Ectodermal cell (in vitro differentiated cells): Measurements from ENCODE around the gene KRTAP9-4.
"Not testable (repeated sequence)": the region's sequence is repeated elsewhere in the genome, so short reads cannot be mapped to it uniquely, and the experiment has no call there.

ENCODE experiments used
- H3K27ac ChIP-seq: 2 replicates; pipeline ENCODE4 v1.7.0; 2013; ENCODE audit warnings: mild to moderate bottlenecking, low read depth, low read length; ENCODE audit not compliant: insufficient read depth, poor library complexity, severe bottlenecking
- H3K27me3 ChIP-seq: 2 replicates; pipeline ENCODE4 v1.7.0; 2013; ENCODE audit warnings: mild to moderate bottlenecking, low read length; ENCODE audit not compliant: insufficient read depth, control insufficient read depth, poor library complexity, severe bottlenecking
- H3K36me3 ChIP-seq: one replicate; pipeline ENCODE4 v1.7.0; 2013; ENCODE audit warnings: low read length; ENCODE audit not compliant: control insufficient read depth, insufficient read depth
- H3K4me1 ChIP-seq: one replicate; pipeline ENCODE4 v1.7.0; 2013; ENCODE audit warnings: low read length; ENCODE audit not compliant: control insufficient read depth, insufficient read depth
- H3K4me3 ChIP-seq: 2 replicates; pipeline ENCODE4 v1.7.0; 2013; ENCODE audit warnings: low read depth, low read length, control low read depth; ENCODE audit not compliant: insufficient read depth
- H3K9me3 ChIP-seq: 2 replicates; pipeline ENCODE4 v1.7.0; 2013; ENCODE audit warnings: mild to moderate bottlenecking, low read length, moderate library complexity; ENCODE audit not compliant: control insufficient read depth
- WGBS, 2 experiments: methylation state at CpG; one replicate each; pipeline ENCODE4 v1.1.7; 2013; ENCODE audit warnings: missing lambda C conversion rate in 2 of 2; 5-methylcytosine and 5-hydroxymethylcytosine counted together

KRTAP9-4 gene

DNA sequence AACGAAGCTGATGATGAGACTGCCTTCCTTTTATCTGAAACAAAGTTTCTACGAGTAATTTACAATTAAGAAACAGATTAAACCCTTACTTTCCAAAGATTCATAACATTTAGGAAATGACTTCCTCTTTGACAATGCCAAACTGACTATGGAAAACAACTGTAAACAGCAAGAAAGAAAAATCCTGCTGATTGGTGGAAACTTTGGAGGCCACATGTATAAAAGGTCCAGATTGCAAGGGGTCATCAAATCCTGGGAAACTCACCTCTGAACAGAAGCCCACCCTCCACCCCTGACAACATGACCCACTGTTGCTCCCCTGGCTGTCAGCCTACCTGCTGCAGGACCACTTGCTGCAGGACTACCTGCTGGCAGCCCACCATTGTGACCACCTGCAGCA lies 15.6 kb downstream of the KRTAP9-4 start, which contains the start of gene KRTAP9-6:
Gene KRTAP9-6 (plus strand): TSS at position 301 of the 400 bp plus-strand sequence. CDS start 0 bp downstream, at position 301.
- Histone ChIP-seq H3K36me3 (no peaks in the 10 kb centered on the region), H3K4me1 (no peaks in the 10 kb centered on the region), H3K4me3 (no peak within 1 kb of the TSS), H3K9me3 (no peaks in the 10 kb centered on the region), H3K27ac (no peak within 1 kb of the TSS), H3K27me3 (no peaks in the 10 kb centered on the region)
- WGBS, 2 experiments: 83 to 86% methylated on average over 2 of the region's 2 CpGs

DNA sequence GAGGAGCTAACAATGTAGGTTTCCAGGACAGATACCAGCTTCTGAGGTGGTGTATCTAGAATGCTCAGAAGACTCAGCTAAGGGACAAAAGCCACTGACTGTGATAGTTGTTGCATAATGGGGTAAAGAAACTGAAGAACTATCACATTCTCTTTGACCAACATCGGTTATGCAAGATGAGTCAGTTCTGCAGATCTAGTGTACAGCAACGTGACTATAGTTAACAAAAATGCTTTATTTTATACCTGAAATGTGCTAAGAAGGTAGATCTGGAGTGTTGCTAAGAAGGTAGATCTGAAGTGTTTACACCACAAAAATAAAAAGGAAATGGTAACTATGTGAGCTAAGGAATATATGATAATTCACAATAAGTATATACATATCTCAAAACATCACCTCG lies 18.2 kb downstream of the KRTAP9-4 start:
- 86 to 100% methylated on average over 1 to 2 of the region's 3 CpGs for WGBS, 2 experiments
- no peak overlapping the region for H3K27ac ChIP-seq
- H3K27me3 ChIP-seq: no peaks in the 10 kb centered on the region
- no peaks in the 10 kb centered on the region for H3K4me1 ChIP-seq
- no peaks in the 10 kb centered on the region for H3K9me3 ChIP-seq
- H3K36me3 ChIP-seq: no peaks in the 10 kb centered on the region
- H3K4me3 ChIP-seq: no peak overlapping the region

DNA sequence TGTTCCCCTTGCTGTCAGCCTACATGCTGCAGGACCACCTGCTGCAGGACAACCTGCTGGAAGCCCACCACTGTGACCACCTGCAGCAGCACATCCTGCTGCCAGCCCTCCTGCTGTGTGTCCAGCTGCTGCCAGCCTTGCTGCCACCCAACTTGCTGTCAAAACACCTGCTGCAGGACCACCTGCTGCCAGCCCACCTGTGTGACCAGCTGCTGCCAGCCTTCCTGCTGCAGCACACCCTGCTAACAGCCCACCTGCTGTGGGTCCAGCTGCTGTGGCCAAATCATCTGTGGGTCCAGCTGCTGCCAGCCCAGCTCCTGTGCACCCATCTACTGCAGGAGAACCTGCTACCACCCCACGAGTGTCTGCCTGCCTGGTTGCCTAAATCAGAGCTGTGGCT lies 21.8 kb downstream of the KRTAP9-4 start:
- H3K4me3 ChIP-seq, H3K4me1 ChIP-seq, H3K27ac ChIP-seq, H3K9me3 ChIP-seq, H3K36me3 ChIP-seq, H3K27me3 ChIP-seq: not testable (repeated sequence)
- 70 to 82% methylated on average over 1 of the region's 1 CpG for WGBS, 2 experiments

- Histone ChIP-seq H3K4me3 (no peak overlapping the region), H3K27ac (no peak overlapping the region), H3K4me1 (no peaks in the 10 kb centered on the region), H3K36me3 (no peaks in the 10 kb centered on the region), H3K9me3 (no peaks in the 10 kb centered on the region), H3K27me3 (no peaks in the 10 kb centered on the region)
- WGBS, 2 experiments: 67 to 80% methylated on average over 1 of the region's 1 CpG
These were observed 22.4 kb downstream of the KRTAP9-4 start for GRCh38 chr17:41271858-41272257.

GRCh38 chr17:41275648-41276190 lies 26.2 kb downstream of the KRTAP9-4 start, which contains the start of gene KRTAP9-7:
KRTAP9-7 (plus strand) TSS chr17:41275698; CDS start chr17:41275698, 0 bp downstream.
- H3K4me1 ChIP-seq, H3K27ac ChIP-seq, H3K27me3 ChIP-seq, H3K36me3 ChIP-seq, H3K9me3 ChIP-seq, H3K4me3 ChIP-seq: not testable (repeated sequence)
- 80 to 83% methylated on average over 3 of the region's 3 CpGs for whole genome bisulfite sequencing, 2 experiments

DNA sequence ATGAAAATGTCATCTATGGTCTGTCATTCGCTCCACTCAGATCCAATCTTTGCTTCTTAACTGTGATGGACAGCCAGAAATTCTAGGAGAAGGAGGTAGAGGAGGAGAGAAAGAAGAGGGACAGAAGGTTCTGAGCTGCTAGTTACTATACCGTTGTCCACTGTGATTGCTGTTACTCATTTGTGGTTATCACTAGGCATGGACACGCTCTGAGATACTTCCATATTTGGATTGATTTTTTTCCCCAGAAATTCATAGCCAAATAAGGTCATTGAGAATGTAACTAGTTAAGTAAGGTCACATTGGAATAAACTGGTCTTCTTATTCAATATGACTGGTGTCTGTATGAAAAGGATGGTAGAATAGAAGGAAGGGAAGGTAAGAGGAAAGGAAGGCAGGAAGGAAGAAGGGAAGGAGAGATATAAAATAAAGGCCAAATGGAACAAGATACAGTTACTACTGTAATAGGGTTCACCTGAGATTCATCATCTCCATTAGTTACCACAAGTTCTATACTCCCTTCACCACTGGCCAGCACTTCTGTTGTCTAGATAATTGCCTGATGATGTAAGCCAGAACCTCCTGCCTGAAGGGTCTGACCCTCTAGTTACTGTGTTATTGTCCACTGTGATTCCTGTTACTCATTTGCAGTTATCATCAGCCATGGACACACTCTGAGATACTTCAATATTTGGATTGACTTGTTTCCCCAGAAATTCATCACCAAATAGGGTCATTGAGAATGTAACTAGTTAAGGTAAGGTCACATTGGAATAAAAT lies 28.9 kb downstream of the KRTAP9-4 start:
- Histone ChIP-seq H3K36me3 (no peaks in the 10 kb centered on the region), H3K27me3 (no peaks in the 10 kb centered on the region), H3K27ac (no peak overlapping the region), H3K9me3 (no peaks in the 10 kb centered on the region), H3K4me3 (no peak overlapping the region), H3K4me1 (no peaks in the 10 kb centered on the region)
- 95% methylated on average over 3 of the region's 3 CpGs for WGBS, 2 experiments

GRCh38 chr17:41284043-41284442 lies 34.6 kb downstream of the KRTAP9-4 start:
- no peak overlapping the region for H3K4me3 ChIP-seq
- H3K36me3 ChIP-seq: no peaks in the 10 kb centered on the region
- no peaks in the 10 kb centered on the region for H3K9me3 ChIP-seq
- no peaks in the 10 kb centered on the region for H3K4me1 ChIP-seq
- no peaks in the 10 kb centered on the region for H3K27me3 ChIP-seq
- WGBS, 2 experiments: 79 to 93% methylated on average over 3 of the region's 3 CpGs
- no peak overlapping the region for H3K27ac ChIP-seq

GRCh38 chr17:41284546-41284945 lies 35.1 kb downstream of the KRTAP9-4 start:
- Histone ChIP-seq H3K9me3 (no peaks in the 10 kb centered on the region), H3K36me3 (no peaks in the 10 kb centered on the region), H3K27me3 (no peaks in the 10 kb centered on the region), H3K27ac (no peak overlapping the region), H3K4me3 (no peak overlapping the region), H3K4me1 (no peaks in the 10 kb centered on the region)
- 97 to 100% methylated on average over 2 of the region's 2 CpGs for WGBS, 2 experiments

GRCh38 chr17:41287050-41287449 lies 37.6 kb downstream of the KRTAP9-4 start:
- H3K27ac ChIP-seq: no peak overlapping the region
- no peaks in the 10 kb centered on the region for H3K27me3 ChIP-seq
- H3K4me1 ChIP-seq: no peaks in the 10 kb centered on the region
- no peak overlapping the region for H3K4me3 ChIP-seq
- 96 to 100% methylated on average over 3 of the region's 3 CpGs for WGBS, 2 experiments
- no peaks in the 10 kb centered on the region for H3K36me3 ChIP-seq
- no peaks in the 10 kb centered on the region for H3K9me3 ChIP-seq

DNA sequence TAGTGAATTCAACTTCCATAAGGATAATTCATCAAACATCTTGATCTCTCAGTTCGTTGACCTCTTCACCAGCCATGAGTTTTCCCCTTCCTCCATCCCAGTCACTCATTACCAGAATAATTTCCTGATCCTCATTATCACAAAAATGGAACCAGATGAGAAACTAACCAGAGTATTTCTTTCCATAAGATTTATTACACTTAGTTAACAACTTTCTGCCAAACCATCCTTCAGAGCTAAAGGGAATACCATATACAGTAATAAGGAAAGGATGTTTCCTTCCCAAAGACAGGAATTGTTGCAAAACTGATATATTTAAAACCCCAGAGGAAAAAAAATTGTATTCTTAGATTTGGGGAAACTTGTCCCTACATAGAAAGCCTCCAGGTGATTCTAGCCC lies 44.5 kb downstream of the KRTAP9-4 start:
- Histone ChIP-seq H3K27ac (no peak overlapping the region), H3K4me1 (no peaks in the 10 kb centered on the region)
- WGBS, 2 experiments: 93 to 94% methylated on average over 1 of the region's 1 CpG

More for the DNA sequence above, 44.5 kb downstream of the KRTAP9-4 start:
- H3K27me3 ChIP-seq: no peaks in the 10 kb centered on the region
- H3K4me3 ChIP-seq: no peak overlapping the region
- H3K36me3 ChIP-seq: no peaks in the 10 kb centered on the region
- no peaks in the 10 kb centered on the region for H3K9me3 ChIP-seq
